ENCODE measurements around the gene TRAPPC2.

- no peak for TF ChIP-seq GATA2 (IDR thresholded peaks at IDR 0.05; ENCODE audit: low read depth, low read length)
- no peak for TF ChIP-seq GATA3 (IDR thresholded peaks at IDR 0.05; ENCODE audit: low read depth, low read length)
These were observed 32.2 kb downstream of the TRAPPC2 start for GRCh38 chrX:13702111-13702789.
